Measurements from ENCODE around the gene BOC.
"Not testable (repeated sequence)": the region's sequence is repeated elsewhere in the genome, so short reads cannot be mapped to it uniquely, and the experiment has no call there.

- not testable (repeated sequence) for TF ChIP-seq CTCF (IDR thresholded peaks at IDR 0.05; ENCODE audit: extremely low read depth in 1 of 2, insufficient read depth in 1 of 2, low read depth in 1 of 2, low read length in 2 of 2); GATA2 (IDR thresholded peaks at IDR 0.05; ENCODE audit: insufficient read depth, insufficient read length, low read depth, low read length); POLR2A (IDR thresholded peaks at IDR 0.05; ENCODE audit: low read depth, low read length); POLR2AphosphoS5 (IDR thresholded peaks at IDR 0.05; ENCODE audit: insufficient read depth, low read depth, low read length); EZH2 (IDR thresholded peaks at IDR 0.05; ENCODE audit: borderline replicate concordance, low read depth, low read length, severe bottlenecking); MAX (IDR thresholded peaks at IDR 0.05; ENCODE audit: insufficient read depth, insufficient read length); JUN (IDR thresholded peaks at IDR 0.05; ENCODE audit: borderline replicate concordance, insufficient read depth, insufficient read length, low read depth)
These were observed 39.6 kb upstream of the BOC start for GRCh38 chr3:113171675-113172300.

Data from endothelial cell of umbilical vein (primary cell).